Spleen (tissue), 11 donors: ENCODE measurements around the gene HSBP1. TPM values are rescaled to one million over a fixed set of nuclear protein-coding genes. Genes with fewer than 3 reads are reported as not detected.

Source experiments
- DNase-seq: peaks from one replicate; pipeline ENCODE4 v3.0.0-alpha.2; 2020
- H3K27ac ChIP-seq, 8 donors: fragments of 200-600 bp; sonication (generic) in 7 of 8; 1 replicate in 4 of 8; 2 replicates in 4 of 8; pipeline versions ENCODE4 v1.5.0 to v1.8.0; 2016 to 2021; ENCODE audit warnings: inconsistent platforms in 4 of 8, mild to moderate bottlenecking in 4 of 8, moderate library complexity in 1 of 8
- H3K27me3 ChIP-seq, 7 donors: fragments of 200-600 bp; sonication (generic) in 6 of 7; replicated peaks in 1 of 7; 1 replicate in 4 of 7; 2 replicates in 3 of 7; pipeline versions ENCODE4 v1.5.0 to v1.8.0; 2016 to 2021; ENCODE audit warnings: inconsistent platforms in 3 of 7, mild to moderate bottlenecking in 1 of 7
- H3K36me3 ChIP-seq, 6 donors: fragments of 200-600 bp; sonication (generic) in 5 of 6; 1 replicate in 4 of 6; 2 replicates in 2 of 6; pipeline versions ENCODE4 v1.5.0 to v1.8.0; 2016 to 2021; ENCODE audit warnings: inconsistent platforms in 2 of 6
- H3K4me1 ChIP-seq, 6 donors: fragments of 200-600 bp; sonication (generic) in 5 of 6; 1 replicate in 3 of 6; 2 replicates in 3 of 6; pipeline versions ENCODE4 v1.5.0 to v1.8.0; 2016 to 2021; ENCODE audit warnings: inconsistent platforms in 3 of 6
- H3K4me3 ChIP-seq, 8 donors: fragments of 200-600 bp; sonication (generic) in 7 of 8; 1 replicate in 4 of 8; 2 replicates in 4 of 8; pipeline versions ENCODE4 v1.5.0 to v1.8.0; 2016 to 2021; ENCODE audit warnings: inconsistent platforms in 4 of 8, mild to moderate bottlenecking in 4 of 8, moderate library complexity in 2 of 8
- H3K9me3 ChIP-seq, 8 donors: fragments of 200-600 bp; sonication (generic) in 7 of 8; 1 replicate in 4 of 8; 2 replicates in 4 of 8; pipeline versions ENCODE4 v1.5.0 to v1.8.0; 2016 to 2021; ENCODE audit warnings: inconsistent platforms in 4 of 8
- CTCF ChIP-seq, 11 experiments: fragments of 200-600 bp in 7 of 11; fragments of 450-650 bp in 4 of 11; sonication (generic) in 4 of 11; IDR thresholded peaks in 8 of 11; conservative IDR thresholded peaks in 3 of 11; 1 replicate in 7 of 11; 2 replicates in 4 of 11; pipeline versions ENCODE4 v1.4.0 to v1.8.0; 2016 to 2021; ENCODE audit warnings: antibody characterized with exemption in 11 of 11, inconsistent platforms in 4 of 11, mild to moderate bottlenecking in 1 of 11
- POLR2A ChIP-seq, 3 donors: fragments of 450-650 bp; IDR thresholded peaks; one replicate each; pipeline ENCODE4 v1.5.1; 2017; ENCODE audit warnings: antibody characterized with exemption in 3 of 3, mild to moderate bottlenecking in 1 of 3
- POLR2AphosphoS5 ChIP-seq, 3 donors: sonication (generic); formaldehyde crosslinking; IDR thresholded peaks; one replicate each; pipeline ENCODE4 v1.5.1; 2017; ENCODE audit warnings: antibody characterized with exemption in 3 of 3
- WGBS, 5 donors: extraction: QIAGEN DNeasy Blood & Tissue Kit in 3 of 5; methylation state at CpG; one replicate each; pipeline versions ENCODE4 v1.1.5 to v1.1.7; 2013 to 2018; 5-methylcytosine and 5-hydroxymethylcytosine counted together
- intact Hi-C: fragments of 100-400 bp; cut with DNase I; formaldehyde crosslinking; loops from one replicate; pipeline ENCODE4 v1.15.0; 2023; ENCODE audit warnings: low total_unique reads
- polyA plus RNA-seq, 3 donors: library from polyadenylated mRNA; stranded (reverse); fragments of 200-250 nt; gene quantifications; one replicate each; pipeline ENCODE4 v1.2.1, GENCODE V29; 2013
- total RNA-seq, 7 donors: library from RNA; depleted of rRNA in 3 of 7; stranded (reverse); fragments of >200 nt in 3 of 7; fragmentation: NEBNext Ultra II Directional in 4 of 7; extraction: Animal tissue kit (Norgen Biotek cat#: 25700) in 4 of 7; gene quantifications; one replicate each; pipeline versions ENCODE4 v1.1.0 to v1.2.1, GENCODE V29; 2016 to 2021
- donor health status: healthy with polysubstance abuse.
- donor health status: DM: no; HTN: no; CAD: no; lungs with moderate emphysema.
- donor health status: DM: no; HTN: no; CAD: no.
- donor health status: Bipolar disorder and iron deficiency.
- donor health status: healthy.
- donor health status: DM: no; HTN: no; CAD: no.
- donor health status: DM: yes; HTN: yes; CAD: no.

Gene HSBP1
- total and polyA plus RNA-seq, 10 donors: 11.0 to 68.5 (median 38.7) TPM

DNA sequence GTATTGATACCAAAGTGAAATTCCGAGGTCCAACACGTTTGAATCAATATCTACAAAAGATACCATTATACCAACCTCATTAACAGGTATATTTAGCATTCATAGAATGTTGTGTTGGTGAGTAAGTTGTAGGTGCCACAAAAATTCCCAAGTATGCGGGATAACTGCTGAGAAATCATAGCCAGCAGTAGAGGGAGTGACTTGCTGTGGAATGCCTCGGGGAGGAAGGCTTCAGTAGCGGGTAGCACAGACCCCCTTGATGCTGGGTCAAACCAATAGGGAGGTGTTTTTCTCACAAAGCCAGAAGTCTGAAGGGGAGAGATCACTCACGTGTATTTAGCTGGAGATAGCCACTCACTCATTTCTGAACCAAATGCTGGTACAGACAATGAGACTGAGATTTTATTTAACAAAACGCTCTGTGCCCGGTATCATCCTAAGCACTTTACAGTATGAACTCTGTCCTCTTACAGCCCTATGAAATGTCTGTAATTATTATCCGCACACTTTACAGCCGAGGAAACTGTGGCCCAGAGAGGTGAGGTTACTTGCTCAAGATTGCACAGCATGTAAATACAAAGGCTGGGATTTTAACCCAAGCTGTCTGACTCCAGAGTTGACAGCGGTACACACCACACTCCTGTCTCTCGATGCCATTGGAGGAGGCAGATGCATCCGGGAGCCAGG lies 23.1 kb downstream of the HSBP1 start:
- no peaks in the 10 kb centered on the region for H3K9me3 ChIP-seq
- H3K4me3 ChIP-seq: no peak overlapping the region
- no peaks in the 10 kb centered on the region for H3K36me3 ChIP-seq
- no peak overlapping the region for H3K27ac ChIP-seq
- DNase-seq: peak; percentile 23
- TF ChIP-seq CTCF (IDR thresholded peaks at IDR 0.05 in 8 of 11, conservative IDR thresholded peaks at IDR 0.05 in 3 of 11) (no peak), POLR2AphosphoS5 (IDR thresholded peaks at IDR 0.05) (no peak), POLR2A (IDR thresholded peaks at IDR 0.05) (no peak)
- peaks cover 0 to 10% (median 5%) of the 10 kb centered on the region in 6 donors for H3K4me1 ChIP-seq
- intact Hi-C loops: no loop called here
- WGBS, 5 donors: 79 to 87% (median 84%) methylated on average over 13 of the region's 13 CpGs
- no peaks in the 10 kb centered on the region for H3K27me3 ChIP-seq

- no peaks in the 10 kb centered on the region for H3K36me3 ChIP-seq
- intact Hi-C loops: no loop called here
- H3K9me3 ChIP-seq: no peaks in the 10 kb centered on the region
- peaks cover 0 to 10% (median 6%) of the 10 kb centered on the region in 6 donors for H3K4me1 ChIP-seq
- DNase-seq: no peak
- H3K4me3 ChIP-seq: no peak overlapping the region
- 65 to 82% (median 69%) methylated on average over 5 of the region's 5 CpGs for WGBS, 5 donors
- H3K27me3 ChIP-seq: no peaks in the 10 kb centered on the region
- TF ChIP-seq CTCF (IDR thresholded peaks at IDR 0.05 in 8 of 11, conservative IDR thresholded peaks at IDR 0.05 in 3 of 11) (no peak), POLR2AphosphoS5 (IDR thresholded peaks at IDR 0.05) (no peak), POLR2A (IDR thresholded peaks at IDR 0.05) (no peak)
- no peak overlapping the region for H3K27ac ChIP-seq
Observed at GRCh38 chr16:83831456-83831987, 23.7 kb downstream of the HSBP1 start.

DNA sequence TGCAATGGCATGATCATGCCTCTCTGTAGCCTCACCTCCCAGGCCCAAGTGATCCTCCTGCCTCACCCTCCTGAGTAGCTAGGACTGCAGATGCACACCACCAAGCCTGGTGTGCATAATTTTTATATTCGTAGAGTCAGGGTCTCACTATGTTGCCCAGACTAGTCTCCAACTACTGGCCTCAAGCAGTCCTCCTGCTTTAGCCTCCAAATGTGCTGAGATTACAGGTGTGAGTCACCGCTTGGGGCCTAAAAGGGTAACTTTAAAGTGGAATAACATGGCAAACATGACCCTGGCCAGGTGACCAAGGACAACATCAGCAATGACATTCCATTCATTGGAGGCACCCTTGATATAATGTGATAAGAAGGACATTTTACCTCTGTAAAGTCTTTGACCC lies 26.1 kb downstream of the HSBP1 start:
- no peaks in the 10 kb centered on the region for H3K9me3 ChIP-seq
- no peaks in the 10 kb centered on the region for H3K36me3 ChIP-seq
- TF ChIP-seq CTCF (IDR thresholded peaks at IDR 0.05 in 8 of 11, conservative IDR thresholded peaks at IDR 0.05 in 3 of 11): no peak
- intact Hi-C loops: no loop called here
- H3K4me1 ChIP-seq: peaks cover 0 to 10% (median 6%) of the 10 kb centered on the region in 6 donors
- H3K27ac ChIP-seq: no peak overlapping the region
- DNase-seq: no peak
- H3K27me3 ChIP-seq: peaks cover 0 to 8% (median 0%) of the 10 kb centered on the region in 7 donors
- 95 to 100% (median 98%) methylated on average over 2 of the region's 2 CpGs for WGBS, 5 donors
- no peak overlapping the region for H3K4me3 ChIP-seq
